Renal cortical epithelial cell (primary cell): Measurements from ENCODE around the gene CRYGB. TPM values are rescaled to one million over a fixed set of nuclear protein-coding genes. Genes with fewer than 3 reads are reported as not detected.

ENCODE experiments used
- DNase-seq: peaks from one replicate; pipeline ENCODE4 v3.0.0-alpha.2; 2011; ENCODE audit warnings: low read depth
- total RNA-seq: library from RNA; depleted of rRNA; stranded (reverse); fragments of >200 nt; gene quantifications from 2 replicates; pipeline ENCODE4 v1.2.3, GENCODE V29; 2014

The CRYGB gene
- total RNA-seq: not detected in 2 replicates

GRCh38 chr2:208146006-208146405 is at the start of gene CRYGB:
TSS of gene CRYGB (minus strand) at chr2:208146158. CDS start at chr2:208146120, 38 bp downstream.
- DNase-seq: no peak

- DNase-seq: no peak
Observed at GRCh38 chr2:208195531-208195930, 49.6 kb upstream of the CRYGB start.

- no peak for DNase-seq
Observed at GRCh38 chr2:208192611-208193236, 46.8 kb upstream of the CRYGB start.

- no peak for DNase-seq
Observed at GRCh38 chr2:208189810-208190503, 44.0 kb upstream of the CRYGB start, which contains the start of gene C2orf80. TSS of gene C2orf80 (minus strand) at chr2:208190030. CDS start at chr2:208186986, 3,044 bp downstream.

- DNase-seq: no peak
Observed at GRCh38 chr2:208189069-208189809, 43.3 kb upstream of the CRYGB start.

- no peak for DNase-seq
Observed at GRCh38 chr2:208186893-208187292, 40.9 kb upstream of the CRYGB start.

- DNase-seq: no peak
Observed at GRCh38 chr2:208186465-208186864, 40.5 kb upstream of the CRYGB start.

GRCh38 chr2:208183972-208184705 is 38.2 kb upstream of the CRYGB start:
- peak; percentile 37 for DNase-seq

GRCh38 chr2:208183526-208183925 is 37.6 kb upstream of the CRYGB start:
- no peak for DNase-seq

GRCh38 chr2:208182835-208183234 is 36.9 kb upstream of the CRYGB start:
- DNase-seq: no peak

GRCh38 chr2:208179028-208179609 is 33.2 kb upstream of the CRYGB start:
- DNase-seq: peak; percentile 60

GRCh38 chr2:208175840-208176153 is 29.8 kb upstream of the CRYGB start:
- no peak for DNase-seq

- DNase-seq: peak; percentile 76
Observed at GRCh38 chr2:208175069-208175839, 29.3 kb upstream of the CRYGB start.

GRCh38 chr2:208174144-208174543 is 28.2 kb upstream of the CRYGB start:
- no peak for DNase-seq

- no peak for DNase-seq
Observed at GRCh38 chr2:208172125-208172524, 26.2 kb upstream of the CRYGB start.

- no peak for DNase-seq
Observed at GRCh38 chr2:208164951-208165755, 19.2 kb upstream of the CRYGB start.

- DNase-seq: no peak
Observed at GRCh38 chr2:208163489-208163888, 17.5 kb upstream of the CRYGB start, which contains the start of gene CRYGA. TSS of gene CRYGA (minus strand) at chr2:208163589. CDS start at chr2:208163556, 33 bp downstream.

GRCh38 chr2:208156439-208156838 is 10.5 kb upstream of the CRYGB start:
- DNase-seq: no peak

- no peak for DNase-seq
Observed at GRCh38 chr2:208153156-208153555, 7.2 kb upstream of the CRYGB start.

- no peak for DNase-seq
Observed at GRCh38 chr2:208150956-208151355, 5.0 kb upstream of the CRYGB start.
